Esophagus squamous epithelium (tissue), 4 donors: ENCODE data around the gene MAD1L1.

Experiments used
- CTCF ChIP-seq, 6 experiments: fragments of 450-650 bp in 4 of 6; fragments of 200-600 bp in 2 of 6; sonication (generic) in 2 of 6; IDR thresholded peaks; one replicate each; pipeline ENCODE4 v1.5.1; 2016 to 2019; ENCODE audit warnings: antibody characterized with exemption in 6 of 6, mild to moderate bottlenecking in 4 of 6, moderate library complexity in 4 of 6
- POLR2A ChIP-seq, 4 donors: fragments of 450-650 bp; IDR thresholded peaks; one replicate each; pipeline ENCODE4 v1.6.1; 2017; ENCODE audit warnings: antibody characterized with exemption in 4 of 4, mild to moderate bottlenecking in 4 of 4, moderate library complexity in 3 of 4

- TF ChIP-seq CTCF (IDR thresholded peaks at IDR 0.05) (no peak), POLR2A (IDR thresholded peaks at IDR 0.05) (no peak)
Measured at GRCh38 chr7:2081526-2082135, 151.1 kb downstream of the MAD1L1 start.
